ENCODE data around the gene OR4K13.

The OR4K13 gene

GRCh38 chr14:20035938-20036337 is at the start of gene OR4K13:
Gene OR4K13, minus strand, starts transcription at chr14:20036038. Its CDS starts 1,280 bp downstream, at chr14:20034758.
- Histone ChIP-seq H3K4me1 (ENCODE audit: control insufficient read depth, insufficient read depth, low read length) (no peaks in the 10 kb centered on the region), H3K9ac (ENCODE audit: low read length) (no peak within 1 kb of the TSS), H3K4me3 (ENCODE audit: low read length) (no peak within 1 kb of the TSS), H3K9me3 (ENCODE audit: control insufficient read depth, low read length) (no peaks in the 10 kb centered on the region), H3K27me3 (ENCODE audit: control insufficient read depth, insufficient read depth, low read length) (no peaks in the 10 kb centered on the region), H3K36me3 (ENCODE audit: control insufficient read depth, insufficient read depth, low read length) (no peaks in the 10 kb centered on the region)

- Histone ChIP-seq H3K4me1 (ENCODE audit: control insufficient read depth, insufficient read depth, low read length) (no peaks in the 10 kb centered on the region), H3K4me3 (ENCODE audit: low read length) (no peak within 1 kb of the TSS), H3K36me3 (ENCODE audit: control insufficient read depth, insufficient read depth, low read length) (no peaks in the 10 kb centered on the region), H3K9ac (ENCODE audit: low read length) (no peak within 1 kb of the TSS), H3K9me3 (ENCODE audit: control insufficient read depth, low read length) (no peaks in the 10 kb centered on the region), H3K27me3 (ENCODE audit: control insufficient read depth, insufficient read depth, low read length) (no peaks in the 10 kb centered on the region)
Observed at GRCh38 chr14:20059745-20060144, 23.9 kb upstream of the OR4K13 start, which contains the start of gene OR4L1. Gene OR4L1, plus strand, starts transcription at chr14:20060045. Its CDS starts 0 bp downstream, at chr14:20060045.

GRCh38 chr14:20048202-20048601 is 12.4 kb upstream of the OR4K13 start:
- H3K4me3 ChIP-seq (ENCODE audit: low read length) = no peak overlapping the region
- no peaks in the 10 kb centered on the region for H3K4me1 ChIP-seq (ENCODE audit: control insufficient read depth, insufficient read depth, low read length)
- H3K9me3 ChIP-seq (ENCODE audit: control insufficient read depth, low read length) = no peaks in the 10 kb centered on the region
- H3K27me3 ChIP-seq (ENCODE audit: control insufficient read depth, insufficient read depth, low read length) = no peaks in the 10 kb centered on the region
- H3K36me3 ChIP-seq (ENCODE audit: control insufficient read depth, insufficient read depth, low read length) = no peaks in the 10 kb centered on the region
- no peak overlapping the region for H3K9ac ChIP-seq (ENCODE audit: low read length)

- no peaks in the 10 kb centered on the region for H3K4me1 ChIP-seq (ENCODE audit: control insufficient read depth, insufficient read depth, low read length)
- no peaks in the 10 kb centered on the region for H3K27me3 ChIP-seq (ENCODE audit: control insufficient read depth, insufficient read depth, low read length)
- H3K36me3 ChIP-seq (ENCODE audit: control insufficient read depth, insufficient read depth, low read length) = no peaks in the 10 kb centered on the region
- H3K9me3 ChIP-seq (ENCODE audit: control insufficient read depth, low read length) = no peaks in the 10 kb centered on the region
- no peak overlapping the region for H3K4me3 ChIP-seq (ENCODE audit: low read length)
- no peak overlapping the region for H3K9ac ChIP-seq (ENCODE audit: low read length)
Observed at GRCh38 chr14:20044243-20044642, 8.4 kb upstream of the OR4K13 start.

- Histone ChIP-seq H3K9me3 (ENCODE audit: control insufficient read depth, low read length) (no peaks in the 10 kb centered on the region), H3K4me3 (ENCODE audit: low read length) (no peak overlapping the region), H3K9ac (ENCODE audit: low read length) (no peak overlapping the region), H3K36me3 (ENCODE audit: control insufficient read depth, insufficient read depth, low read length) (no peaks in the 10 kb centered on the region), H3K27me3 (ENCODE audit: control insufficient read depth, insufficient read depth, low read length) (no peaks in the 10 kb centered on the region), H3K4me1 (ENCODE audit: control insufficient read depth, insufficient read depth, low read length) (no peaks in the 10 kb centered on the region)
Observed at GRCh38 chr14:20035449-20035848, 389 bp downstream of the OR4K13 start.

- Histone ChIP-seq H3K36me3 (ENCODE audit: control insufficient read depth, insufficient read depth, low read length) (no peaks in the 10 kb centered on the region), H3K27me3 (ENCODE audit: control insufficient read depth, insufficient read depth, low read length) (no peaks in the 10 kb centered on the region), H3K9me3 (ENCODE audit: control insufficient read depth, low read length) (no peaks in the 10 kb centered on the region), H3K4me3 (ENCODE audit: low read length) (no peak overlapping the region), H3K4me1 (ENCODE audit: control insufficient read depth, insufficient read depth, low read length) (no peaks in the 10 kb centered on the region), H3K9ac (ENCODE audit: low read length) (no peak overlapping the region)
Observed at GRCh38 chr14:20031058-20031457, 4.8 kb downstream of the OR4K13 start.

- H3K4me3 ChIP-seq (ENCODE audit: low read length) = no peak within 1 kb of the TSS
- no peak within 1 kb of the TSS for H3K9ac ChIP-seq (ENCODE audit: low read length)
- no peaks in the 10 kb centered on the region for H3K9me3 ChIP-seq (ENCODE audit: control insufficient read depth, low read length)
- no peaks in the 10 kb centered on the region for H3K4me1 ChIP-seq (ENCODE audit: control insufficient read depth, insufficient read depth, low read length)
- H3K36me3 ChIP-seq (ENCODE audit: control insufficient read depth, insufficient read depth, low read length) = no peaks in the 10 kb centered on the region
- H3K27me3 ChIP-seq (ENCODE audit: control insufficient read depth, insufficient read depth, low read length) = no peaks in the 10 kb centered on the region
Observed at GRCh38 chr14:20019257-20019865, 16.5 kb downstream of the OR4K13 start, which contains the start of gene OR4K14. Gene OR4K14, minus strand, starts transcription at chr14:20019307. Its CDS starts 4,114 bp downstream, at chr14:20015193.

- H3K4me3 ChIP-seq (ENCODE audit: low read length) = no peak overlapping the region
- no peaks in the 10 kb centered on the region for H3K36me3 ChIP-seq (ENCODE audit: control insufficient read depth, insufficient read depth, low read length)
- no peaks in the 10 kb centered on the region for H3K4me1 ChIP-seq (ENCODE audit: control insufficient read depth, insufficient read depth, low read length)
- H3K9ac ChIP-seq (ENCODE audit: low read length) = no peak overlapping the region
- H3K27me3 ChIP-seq (ENCODE audit: control insufficient read depth, insufficient read depth, low read length) = no peaks in the 10 kb centered on the region
- no peaks in the 10 kb centered on the region for H3K9me3 ChIP-seq (ENCODE audit: control insufficient read depth, low read length)
Observed at GRCh38 chr14:20008156-20008555, 27.7 kb downstream of the OR4K13 start.

- no peak overlapping the region for H3K9ac ChIP-seq (ENCODE audit: low read length)
- no peaks in the 10 kb centered on the region for H3K27me3 ChIP-seq (ENCODE audit: control insufficient read depth, insufficient read depth, low read length)
- H3K4me3 ChIP-seq (ENCODE audit: low read length) = no peak overlapping the region
- H3K4me1 ChIP-seq (ENCODE audit: control insufficient read depth, insufficient read depth, low read length) = no peaks in the 10 kb centered on the region
- H3K36me3 ChIP-seq (ENCODE audit: control insufficient read depth, insufficient read depth, low read length) = no peaks in the 10 kb centered on the region
- no peaks in the 10 kb centered on the region for H3K9me3 ChIP-seq (ENCODE audit: control insufficient read depth, low read length)
Observed at GRCh38 chr14:20002319-20002718, 33.5 kb downstream of the OR4K13 start.

GRCh38 chr14:20001863-20002262 is 34.0 kb downstream of the OR4K13 start, which contains the start of gene OR4Q2:
Gene OR4Q2, plus strand, starts transcription at chr14:20002163.
- H3K4me1 ChIP-seq (ENCODE audit: control insufficient read depth, insufficient read depth, low read length) = no peaks in the 10 kb centered on the region
- H3K9ac ChIP-seq (ENCODE audit: low read length) = no peak within 1 kb of the TSS
- no peak within 1 kb of the TSS for H3K4me3 ChIP-seq (ENCODE audit: low read length)
- H3K27me3 ChIP-seq (ENCODE audit: control insufficient read depth, insufficient read depth, low read length) = no peaks in the 10 kb centered on the region
- no peaks in the 10 kb centered on the region for H3K9me3 ChIP-seq (ENCODE audit: control insufficient read depth, low read length)
- no peaks in the 10 kb centered on the region for H3K36me3 ChIP-seq (ENCODE audit: control insufficient read depth, insufficient read depth, low read length)

GRCh38 chr14:19993438-19993837 is 42.4 kb downstream of the OR4K13 start:
- Histone ChIP-seq H3K9me3 (ENCODE audit: control insufficient read depth, low read length) (no peaks in the 10 kb centered on the region), H3K4me1 (ENCODE audit: control insufficient read depth, insufficient read depth, low read length) (no peaks in the 10 kb centered on the region), H3K9ac (ENCODE audit: low read length) (no peak overlapping the region), H3K36me3 (ENCODE audit: control insufficient read depth, insufficient read depth, low read length) (no peaks in the 10 kb centered on the region), H3K27me3 (ENCODE audit: control insufficient read depth, insufficient read depth, low read length) (no peaks in the 10 kb centered on the region), H3K4me3 (ENCODE audit: low read length) (no peak overlapping the region)

Measured in mucosa of stomach (tissue), 1 donor.